ENCODE results near the gene CFAP126.

CFAP126 gene

GRCh38 chr1:161357073-161357472, 10.6 kb downstream of the CFAP126 start:
- CTCF ChIA-PET, result interaction anchor here (0.8 to 1.5 kb wide), 2 partner anchors 11 to 25 kb away, joined by 4 to 9 read pairs; partner anchors contain the start of gene CFAP126
- TF ChIP-seq ZNF174 (tag by site-specific recombination; IDR thresholded peaks at IDR 0.05), result no peak
- no peak for TF ChIP-seq ZNF514 (tag by site-specific recombination; IDR thresholded peaks at IDR 0.05)
- TF ChIP-seq ZBTB11 (tag by site-specific recombination; conservative IDR thresholded peaks at IDR 0.05; ENCODE audit: low read depth), result no peak
- TF ChIP-seq PRDM2 (tag by site-specific recombination; IDR thresholded peaks at IDR 0.05; ENCODE audit: borderline replicate concordance), result no peak
- TF ChIP-seq ZNF350 (tag by site-specific recombination; IDR thresholded peaks at IDR 0.05), result no peak
- TF ChIP-seq ZNF366 (tag by site-specific recombination; conservative IDR thresholded peaks at IDR 0.05), result no peak
- TF ChIP-seq ZNF629 (tag by site-specific recombination; IDR thresholded peaks at IDR 0.05), result no peak
- no peak for TF ChIP-seq ZNF530 (tag by site-specific recombination; IDR thresholded peaks at IDR 0.05; ENCODE audit: low read depth)
- TF ChIP-seq SP7 (tag by site-specific recombination; IDR thresholded peaks at IDR 0.05), result no peak
- no peak for TF ChIP-seq GFI1B (tag by site-specific recombination; IDR thresholded peaks at IDR 0.05)
- TF ChIP-seq ZNF600 (tag by site-specific recombination; IDR thresholded peaks at IDR 0.05), result no peak
- TF ChIP-seq ZNF202 (tag by site-specific recombination; IDR thresholded peaks at IDR 0.05; ENCODE audit: borderline replicate concordance), result no peak
- H3K4me3 ChIP-seq (ENCODE audit: low read depth, low read length), result no peak overlapping the region
- peaks cover 9 to 41% of the 10 kb centered on the region in 2 experiments; a peak in 2 of 3 replicates for H3K36me3 ChIP-seq (ENCODE audit: control insufficient read depth in 2 of 2, insufficient read depth in 1 of 2, low read length in 2 of 2)
- H3K27ac ChIP-seq (ENCODE audit: extremely low read depth, low read depth, low read length), result no peak overlapping the region
- POLR2A ChIA-PET, result no interaction called here
- no peaks in the 10 kb centered on the region for H3K9me3 ChIP-seq (ENCODE audit: control insufficient read depth, insufficient read depth, low read depth, low read length)
- no peaks in the 10 kb centered on the region for H3K4me1 ChIP-seq (ENCODE audit: control insufficient read depth, insufficient read depth, low read length)

- H3K4me3 ChIP-seq (ENCODE audit: low read depth, low read length), result no peak overlapping the region
- TF ChIP-seq ZNF248 (tag by site-specific recombination; IDR thresholded peaks at IDR 0.05) (no peak), PRDM6 (tag by site-specific recombination; IDR thresholded peaks at IDR 0.05) (no peak)
- no peak overlapping the region for H3K27ac ChIP-seq (ENCODE audit: extremely low read depth, low read depth, low read length)
- no peaks in the 10 kb centered on the region for H3K4me1 ChIP-seq (ENCODE audit: control insufficient read depth, insufficient read depth, low read length)
- ChIA-PET CTCF (interaction anchor here (0.6 kb wide), 1 partner anchor 27 kb away, joined by 4 read pairs; no protein-coding TSS in a partner anchor), POLR2A (no interaction called here)
- H3K36me3 ChIP-seq (ENCODE audit: control insufficient read depth in 2 of 2, insufficient read depth in 1 of 2, low read length in 2 of 2), result peaks cover 6 to 42% of the 10 kb centered on the region in 2 experiments; a peak in 2 of 3 replicates
- H3K9me3 ChIP-seq (ENCODE audit: control insufficient read depth, insufficient read depth, low read depth, low read length), result no peaks in the 10 kb centered on the region
These were observed 16.2 kb downstream of the CFAP126 start for GRCh38 chr1:161351482-161351881.
